Body of pancreas (tissue), 4 donors: ENCODE measurements around the gene KCNJ6. TPM values are rescaled to one million over a fixed set of nuclear protein-coding genes. Genes with fewer than 3 reads are reported as not detected.

Experiments
- ATAC-seq: fragments of 150-250 bp; one replicate; pipeline ENCODE4 v1.9.1; 2016
- DNase-seq, 4 donors: peaks; one replicate each; pipeline ENCODE4 v3.0.0-alpha.2; 2019
- H3K27ac ChIP-seq, 4 donors: fragments of 200-600 bp; sonication (generic); 1 replicate in 3 of 4; 2 replicates in 1 of 4; pipeline versions ENCODE4 v1.5.1 to v1.6.1; 2016 to 2019; ENCODE audit warnings: mild to moderate bottlenecking in 1 of 4, mixed read lengths in 1 of 4, moderate library complexity in 1 of 4
- H3K27me3 ChIP-seq, 2 donors: fragments of 200-600 bp; sonication (generic); one replicate each; pipeline ENCODE4 v1.6.0; 2016; ENCODE audit warnings: mild to moderate bottlenecking in 1 of 2
- H3K36me3 ChIP-seq, 2 donors: fragments of 200-600 bp; sonication (generic); replicated peaks in 1 of 2; 2 replicates each; pipeline ENCODE4 v1.5.1; 2016; ENCODE audit warnings: low read depth in 2 of 2; ENCODE audit not compliant: insufficient read depth in 1 of 2
- H3K4me1 ChIP-seq: fragments of 200-600 bp; sonication (generic); one replicate; pipeline ENCODE4 v1.6.0; 2016
- H3K4me3 ChIP-seq, 2 donors: fragments of 200-600 bp; sonication (generic); 1 replicate in 1 of 2; 2 replicates in 1 of 2; pipeline ENCODE4 v1.5.1; 2016 to 2019
- H3K9me3 ChIP-seq, 3 donors: fragments of 200-600 bp; sonication (generic); 1 replicate in 2 of 3; 2 replicates in 1 of 3; pipeline ENCODE4 v1.5.1; 2016
- POLR2A ChIP-seq, 3 donors: fragments of 450-650 bp; IDR thresholded peaks; one replicate each; pipeline ENCODE4 v1.6.1; 2016; ENCODE audit warnings: antibody characterized with exemption in 3 of 3, mild to moderate bottlenecking in 2 of 3
- WGBS, 2 donors: methylation state at CpG; one replicate each; pipeline ENCODE4 v1.1.5; 2017; 5-methylcytosine and 5-hydroxymethylcytosine counted together
- intact Hi-C: fragments of 100-400 bp; cut with DNase I; formaldehyde crosslinking; loops from one replicate; pipeline ENCODE4 v1.15.1; 2023
- total RNA-seq, 2 donors: library from RNA; depleted of rRNA; stranded (reverse); fragments of >200 nt; gene quantifications; one replicate each; pipeline ENCODE4 v1.1.0, GENCODE V29; 2016
- TF ChIP-seq, protein P1 (sequence below), 7 experiments: fragments of 450-650 bp in 4 of 7; fragments of 200-600 bp in 3 of 7; sonication (generic) in 3 of 7; IDR thresholded peaks; one replicate each; pipeline ENCODE4 v1.5.1; 2016 to 2019; ENCODE audit warnings: antibody characterized with exemption in 7 of 7

KCNJ6 gene
- total RNA-seq, 2 donors from 2014 or later = under 0.01 to 0.78 TPM

DNA sequence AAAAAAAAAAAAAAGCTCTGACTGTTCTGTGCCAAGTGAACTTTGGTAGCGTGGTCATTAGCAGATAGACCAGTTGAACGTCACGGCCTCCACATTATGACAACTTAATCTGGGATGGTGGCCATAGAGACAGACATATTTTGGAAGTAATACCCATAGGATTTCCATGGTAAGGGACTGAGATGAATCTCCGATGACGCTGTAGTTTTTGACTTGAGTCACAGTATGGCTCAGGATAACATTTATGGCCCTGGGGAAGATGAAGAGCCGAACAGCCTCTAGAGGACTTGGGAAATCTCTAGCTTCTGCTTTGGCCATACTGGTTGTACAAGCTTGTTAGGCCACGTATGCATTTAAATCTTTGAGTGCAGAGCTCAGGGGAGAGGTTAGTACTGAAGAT is 214.0 kb downstream of the KCNJ6 start:
- H3K27ac ChIP-seq = no peak overlapping the region
- no peaks in the 10 kb centered on the region for H3K9me3 ChIP-seq
- TF ChIP-seq, protein P1, sequence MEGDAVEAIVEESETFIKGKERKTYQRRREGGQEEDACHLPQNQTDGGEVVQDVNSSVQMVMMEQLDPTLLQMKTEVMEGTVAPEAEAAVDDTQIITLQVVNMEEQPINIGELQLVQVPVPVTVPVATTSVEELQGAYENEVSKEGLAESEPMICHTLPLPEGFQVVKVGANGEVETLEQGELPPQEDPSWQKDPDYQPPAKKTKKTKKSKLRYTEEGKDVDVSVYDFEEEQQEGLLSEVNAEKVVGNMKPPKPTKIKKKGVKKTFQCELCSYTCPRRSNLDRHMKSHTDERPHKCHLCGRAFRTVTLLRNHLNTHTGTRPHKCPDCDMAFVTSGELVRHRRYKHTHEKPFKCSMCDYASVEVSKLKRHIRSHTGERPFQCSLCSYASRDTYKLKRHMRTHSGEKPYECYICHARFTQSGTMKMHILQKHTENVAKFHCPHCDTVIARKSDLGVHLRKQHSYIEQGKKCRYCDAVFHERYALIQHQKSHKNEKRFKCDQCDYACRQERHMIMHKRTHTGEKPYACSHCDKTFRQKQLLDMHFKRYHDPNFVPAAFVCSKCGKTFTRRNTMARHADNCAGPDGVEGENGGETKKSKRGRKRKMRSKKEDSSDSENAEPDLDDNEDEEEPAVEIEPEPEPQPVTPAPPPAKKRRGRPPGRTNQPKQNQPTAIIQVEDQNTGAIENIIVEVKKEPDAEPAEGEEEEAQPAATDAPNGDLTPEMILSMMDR (IDR thresholded peaks at IDR 0.05) = no peak
- no peaks in the 10 kb centered on the region for H3K4me1 ChIP-seq
- WGBS, 2 donors = 78 to 83% methylated on average over 7 of the region's 7 CpGs
- DNase-seq (no peak), ATAC-seq (no peak)
- no peaks in the 10 kb centered on the region for H3K36me3 ChIP-seq
- intact Hi-C loops = no loop called here
- no peaks in the 10 kb centered on the region for H3K27me3 ChIP-seq
- H3K4me3 ChIP-seq = no peak overlapping the region

DNA sequence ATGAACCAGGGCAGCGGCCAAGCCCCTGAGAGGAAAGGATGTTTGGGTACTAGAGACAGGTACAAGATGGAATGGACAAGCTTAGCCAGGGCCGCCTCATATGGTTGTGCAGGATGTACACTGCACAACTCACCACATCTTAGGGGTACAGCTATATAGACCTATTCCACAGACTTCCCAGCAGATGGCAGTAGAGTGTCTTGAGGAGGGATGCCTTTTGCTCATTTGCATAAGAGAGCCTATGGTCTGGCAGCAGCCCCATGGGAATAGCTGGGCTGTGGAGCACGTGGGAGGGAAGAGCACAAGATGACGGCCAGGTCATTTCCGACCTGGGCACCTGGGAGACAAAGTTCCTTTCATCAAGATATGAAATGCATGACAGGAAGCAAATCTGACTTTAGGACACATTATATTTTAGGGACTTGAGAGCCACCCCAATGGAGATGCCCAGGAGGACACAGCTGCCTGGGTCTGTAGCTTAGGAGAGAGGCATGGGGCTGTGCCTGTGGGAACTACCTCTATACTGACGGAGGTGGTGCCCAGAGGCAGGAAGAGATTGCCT is 215.5 kb downstream of the KCNJ6 start:
- intact Hi-C loops = no loop called here
- no peak overlapping the region for H3K4me3 ChIP-seq
- no peaks in the 10 kb centered on the region for H3K36me3 ChIP-seq
- H3K27ac ChIP-seq = no peak overlapping the region
- TF ChIP-seq POLR2A (IDR thresholded peaks at IDR 0.05) = no peak
- TF ChIP-seq, protein P1 (IDR thresholded peaks at IDR 0.05) = peak; percentile 17 to 51 (median 45)
- WGBS, 2 donors = 24 to 32% methylated on average over 6 of the region's 6 CpGs
- peak; percentile 75 for ATAC-seq
- peak; percentile 35 to 69 (median 64) for DNase-seq
- H3K4me1 ChIP-seq = no peaks in the 10 kb centered on the region
- H3K27me3 ChIP-seq = no peaks in the 10 kb centered on the region
- no peaks in the 10 kb centered on the region for H3K9me3 ChIP-seq

DNA sequence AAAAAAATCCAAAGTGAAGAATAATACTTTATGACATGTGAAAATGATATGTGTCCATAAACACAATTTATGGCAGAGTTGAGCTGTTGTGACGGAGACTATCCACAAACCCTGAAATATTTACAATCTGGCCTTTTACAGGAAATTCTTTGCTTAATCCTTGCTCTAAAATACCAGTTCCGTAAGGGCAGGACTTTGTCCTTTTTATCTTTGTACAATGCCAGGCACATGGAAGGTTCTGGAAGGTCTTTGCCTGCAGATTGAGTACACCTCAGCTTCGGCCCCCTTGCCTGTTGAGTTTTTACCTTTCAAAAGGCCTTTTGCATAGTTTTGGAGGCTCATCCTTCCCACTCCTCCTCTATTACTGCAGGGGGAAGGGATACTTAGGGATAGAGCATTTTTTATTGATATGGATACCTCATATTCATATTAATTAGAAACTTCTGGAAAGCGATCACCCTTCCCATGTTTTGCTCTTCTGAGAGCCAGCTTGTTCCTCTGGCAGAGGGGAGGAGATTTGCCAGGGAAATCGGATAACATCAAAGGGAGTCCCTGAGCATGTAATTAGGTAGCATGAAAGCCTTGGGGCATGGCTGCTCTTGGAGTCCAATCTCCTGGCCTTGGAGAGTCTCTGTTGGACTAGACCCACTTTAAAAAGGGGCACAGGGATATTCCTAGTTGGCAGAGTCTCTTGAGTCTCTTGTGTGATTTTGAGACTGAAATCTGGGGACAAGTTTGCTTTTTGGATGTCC is 217.1 kb downstream of the KCNJ6 start:
- 57 to 59% methylated on average over 5 of the region's 5 CpGs for WGBS, 2 donors
- Histone ChIP-seq H3K36me3 (no peaks in the 10 kb centered on the region), H3K27me3 (no peaks in the 10 kb centered on the region), H3K9me3 (no peaks in the 10 kb centered on the region), H3K4me3 (no peak overlapping the region), H3K27ac (no peak overlapping the region), H3K4me1 (no peaks in the 10 kb centered on the region)
- ATAC-seq (no peak), DNase-seq (no peak)
- intact Hi-C loops = no loop called here
- TF ChIP-seq POLR2A (IDR thresholded peaks at IDR 0.05) = no peak
- TF ChIP-seq, protein P1 (IDR thresholded peaks at IDR 0.05) = no peak

DNA sequence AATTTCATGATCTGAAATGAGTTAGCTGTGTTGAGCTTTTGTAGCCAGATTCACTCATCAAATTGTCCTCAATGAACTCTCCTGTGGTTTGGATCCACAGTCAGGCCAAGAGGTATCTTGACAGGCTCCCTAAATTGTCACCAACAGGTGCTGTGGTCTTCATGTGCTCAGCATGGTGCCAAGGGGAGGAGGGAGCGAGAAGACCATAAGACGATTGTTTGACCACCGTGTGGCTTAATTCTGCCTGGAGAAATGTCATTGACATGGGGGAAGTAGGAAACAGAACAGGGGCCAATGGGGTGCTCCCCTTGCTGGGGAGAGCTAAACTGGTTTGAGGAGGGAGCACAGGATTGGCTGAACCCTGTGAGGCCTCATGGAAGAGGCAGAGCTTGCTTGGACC is 219.3 kb downstream of the KCNJ6 start:
- TF ChIP-seq, protein P1 (IDR thresholded peaks at IDR 0.05) = no peak
- no peak for TF ChIP-seq POLR2A (IDR thresholded peaks at IDR 0.05)
- ATAC-seq (no peak), DNase-seq (no peak)
- intact Hi-C loops = no loop called here
- Histone ChIP-seq H3K27me3 (no peaks in the 10 kb centered on the region), H3K4me1 (no peaks in the 10 kb centered on the region), H3K4me3 (no peak overlapping the region), H3K9me3 (no peaks in the 10 kb centered on the region), H3K27ac (no peak overlapping the region), H3K36me3 (no peaks in the 10 kb centered on the region)
- 72 to 84% methylated on average over 3 of the region's 3 CpGs for WGBS, 2 donors

DNA sequence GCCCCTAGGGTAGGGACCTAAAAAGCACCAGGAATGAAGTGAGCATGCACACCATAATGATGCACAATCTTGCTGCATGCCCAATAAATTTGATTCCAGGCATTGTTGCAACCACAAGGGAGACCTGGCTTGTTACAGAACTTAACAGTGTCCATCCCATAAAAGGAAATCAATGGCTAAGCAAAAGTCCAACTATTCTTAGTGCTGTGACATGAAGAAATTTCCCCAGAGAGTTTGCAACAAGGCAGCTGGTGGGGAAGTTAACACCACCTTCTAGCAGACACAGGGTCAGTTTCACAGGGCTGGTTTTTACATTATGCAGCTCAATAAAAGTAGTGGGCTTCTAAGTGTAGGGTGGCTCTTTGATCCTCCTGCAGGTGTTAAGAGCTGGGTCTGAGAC is 221.1 kb downstream of the KCNJ6 start:
- intact Hi-C loops = no loop called here
- DNase-seq (no peak), ATAC-seq (no peak)
- no peak overlapping the region for H3K4me3 ChIP-seq
- no peaks in the 10 kb centered on the region for H3K9me3 ChIP-seq
- TF ChIP-seq POLR2A (IDR thresholded peaks at IDR 0.05) = no peak
- TF ChIP-seq, protein P1 (IDR thresholded peaks at IDR 0.05) = no peak
- no peaks in the 10 kb centered on the region for H3K27me3 ChIP-seq
- no peak overlapping the region for H3K27ac ChIP-seq
- no peaks in the 10 kb centered on the region for H3K36me3 ChIP-seq
- no peaks in the 10 kb centered on the region for H3K4me1 ChIP-seq
